Osteocyte (in vitro differentiated cells): Measurements from ENCODE around the gene SNRPD2. TPM values are rescaled to one million over a fixed set of nuclear protein-coding genes. Genes with fewer than 3 reads are reported as not detected.

Experiments used
- DNase-seq: peaks from one replicate; pipeline ENCODE4 v3.0.0; 2021; ENCODE audit warnings: mixed read lengths; ENCODE audit not compliant: unreplicated experiment; ENCODE audit errors: extremely low spot score
- H3K27ac Mint-ChIP-seq: one replicate; pipeline ENCODE4 v1.8.0; 2021; ENCODE audit warnings: mild to moderate bottlenecking, mixed read lengths; ENCODE audit not compliant: unreplicated experiment
- H3K27me3 Mint-ChIP-seq: one replicate; pipeline ENCODE4 v1.8.0; 2021; ENCODE audit warnings: mixed read lengths; ENCODE audit not compliant: unreplicated experiment
- H3K36me3 Mint-ChIP-seq: one replicate; pipeline ENCODE4 v1.8.0; 2021; ENCODE audit warnings: mixed read lengths; ENCODE audit not compliant: unreplicated experiment
- H3K4me1 Mint-ChIP-seq: one replicate; pipeline ENCODE4 v1.8.0; 2021; ENCODE audit warnings: mixed read lengths; ENCODE audit not compliant: unreplicated experiment
- H3K4me3 Mint-ChIP-seq: one replicate; pipeline ENCODE4 v1.8.0; 2021; ENCODE audit warnings: mild to moderate bottlenecking, moderate library complexity, mixed read lengths; ENCODE audit not compliant: unreplicated experiment
- H3K9me3 Mint-ChIP-seq: one replicate; pipeline ENCODE4 v1.8.0; 2021; ENCODE audit warnings: mixed read lengths; ENCODE audit not compliant: unreplicated experiment
- CTCF ChIP-seq: fragments of 200-600 bp; sonication (generic); IDR thresholded peaks from 2 replicates; pipeline ENCODE4 v1.5.0; 2021; ENCODE audit warnings: antibody characterized with exemption, mild to moderate bottlenecking, moderate library complexity
- total RNA-seq: library from RNA; stranded (reverse); gene quantifications from 2 replicates; pipeline ENCODE4 v1.2.1, GENCODE V29; 2021

The SNRPD2 gene
- total RNA-seq, 1 donor from 2014 or later, result 366 TPM

- Mint-ChIP-seq H3K27ac (no peak overlapping the region), H3K4me1 (peaks cover 3% of the 10 kb centered on the region), H3K4me3 (no peak overlapping the region), H3K9me3 (no peaks in the 10 kb centered on the region), H3K27me3 (peaks cover 22% of the 10 kb centered on the region), H3K36me3 (no peaks in the 10 kb centered on the region)
- no peak for DNase-seq
- no peak for TF ChIP-seq CTCF
These were observed 31.1 kb downstream of the SNRPD2 start for GRCh38 chr19:45660636-45661035.

GRCh38 chr19:45659096-45659729 lies 32.5 kb downstream of the SNRPD2 start:
- no peak overlapping the region for H3K4me3 Mint-ChIP-seq
- no peak for TF ChIP-seq CTCF
- peaks cover 3% of the 10 kb centered on the region for H3K4me1 Mint-ChIP-seq
- no peaks in the 10 kb centered on the region for H3K36me3 Mint-ChIP-seq
- peaks cover 17% of the 10 kb centered on the region for H3K27me3 Mint-ChIP-seq
- H3K27ac Mint-ChIP-seq, result no peak overlapping the region
- H3K9me3 Mint-ChIP-seq, result no peaks in the 10 kb centered on the region
- DNase-seq, result no peak

DNA sequence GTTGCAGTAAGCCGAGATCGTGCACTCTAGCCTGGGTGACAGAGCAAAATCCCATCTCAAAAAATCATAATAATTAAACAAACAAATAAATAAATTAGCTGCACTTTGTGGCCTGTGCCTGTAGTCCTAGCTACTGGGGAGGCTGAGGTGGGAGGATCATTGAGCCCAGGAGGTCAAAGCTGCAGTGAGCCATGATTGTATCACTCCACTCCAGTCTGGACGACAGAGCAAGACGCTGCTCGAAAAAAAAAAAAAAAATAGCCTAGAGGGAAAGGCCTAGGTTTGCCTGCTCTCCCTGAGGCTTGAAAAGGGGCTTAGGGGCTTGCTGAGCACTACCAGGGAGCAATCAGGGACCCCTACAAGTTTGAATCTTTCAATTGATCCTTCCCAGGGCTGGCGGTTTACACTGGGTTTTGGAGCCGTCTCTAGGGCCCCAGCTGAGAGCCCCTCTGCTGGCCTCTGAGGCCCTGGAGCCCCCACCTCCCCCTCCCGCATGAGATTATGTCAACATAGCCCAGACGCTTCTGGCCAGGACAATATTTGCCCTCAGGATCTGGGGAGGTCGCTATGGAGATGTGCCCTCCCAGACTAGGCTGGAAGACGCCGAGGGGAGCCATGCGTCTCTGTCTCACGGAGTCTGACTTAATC lies 34.1 kb downstream of the SNRPD2 start:
- H3K9me3 Mint-ChIP-seq, result no peaks in the 10 kb centered on the region
- no peak for TF ChIP-seq CTCF
- H3K4me3 Mint-ChIP-seq, result no peak overlapping the region

GRCh38 chr19:45655073-45655472 lies 36.7 kb downstream of the SNRPD2 start:
- Mint-ChIP-seq H3K9me3 (no peaks in the 10 kb centered on the region), H3K36me3 (no peaks in the 10 kb centered on the region), H3K27ac (no peak overlapping the region), H3K27me3 (peaks cover 11% of the 10 kb centered on the region), H3K4me3 (no peak overlapping the region), H3K4me1 (peaks cover 3% of the 10 kb centered on the region)
- no peak for TF ChIP-seq CTCF
- no peak for DNase-seq

More for the DNA sequence above, 34.1 kb downstream of the SNRPD2 start:
- peaks cover 17% of the 10 kb centered on the region for H3K27me3 Mint-ChIP-seq
- peaks cover 3% of the 10 kb centered on the region for H3K4me1 Mint-ChIP-seq
- DNase-seq, result no peak
- no peak overlapping the region for H3K27ac Mint-ChIP-seq
- no peaks in the 10 kb centered on the region for H3K36me3 Mint-ChIP-seq

GRCh38 chr19:45653634-45654033 lies 38.1 kb downstream of the SNRPD2 start:
- no peaks in the 10 kb centered on the region for H3K36me3 Mint-ChIP-seq
- peaks cover under 1% of the 10 kb centered on the region for H3K27me3 Mint-ChIP-seq
- DNase-seq, result no peak
- H3K9me3 Mint-ChIP-seq, result no peaks in the 10 kb centered on the region
- TF ChIP-seq CTCF, result no peak
- no peak overlapping the region for H3K27ac Mint-ChIP-seq
- H3K4me1 Mint-ChIP-seq, result peaks cover under 1% of the 10 kb centered on the region
- H3K4me3 Mint-ChIP-seq, result no peak overlapping the region
